Stimulated activated CD4-positive, alpha-beta T cell treated with anti-CD3 and anti-CD28 coated beads, TNF-alpha, amount 100 ng/mL, for 4 hours (primary cell): Measurements from ENCODE around the gene RENBP.

Experiments used
- DNase-seq, 3 experiments: peaks; one replicate each; pipeline ENCODE4 v3.0.0-alpha.2; 2020; ENCODE audit warnings: low read depth in 3 of 3

The RENBP gene

DNA sequence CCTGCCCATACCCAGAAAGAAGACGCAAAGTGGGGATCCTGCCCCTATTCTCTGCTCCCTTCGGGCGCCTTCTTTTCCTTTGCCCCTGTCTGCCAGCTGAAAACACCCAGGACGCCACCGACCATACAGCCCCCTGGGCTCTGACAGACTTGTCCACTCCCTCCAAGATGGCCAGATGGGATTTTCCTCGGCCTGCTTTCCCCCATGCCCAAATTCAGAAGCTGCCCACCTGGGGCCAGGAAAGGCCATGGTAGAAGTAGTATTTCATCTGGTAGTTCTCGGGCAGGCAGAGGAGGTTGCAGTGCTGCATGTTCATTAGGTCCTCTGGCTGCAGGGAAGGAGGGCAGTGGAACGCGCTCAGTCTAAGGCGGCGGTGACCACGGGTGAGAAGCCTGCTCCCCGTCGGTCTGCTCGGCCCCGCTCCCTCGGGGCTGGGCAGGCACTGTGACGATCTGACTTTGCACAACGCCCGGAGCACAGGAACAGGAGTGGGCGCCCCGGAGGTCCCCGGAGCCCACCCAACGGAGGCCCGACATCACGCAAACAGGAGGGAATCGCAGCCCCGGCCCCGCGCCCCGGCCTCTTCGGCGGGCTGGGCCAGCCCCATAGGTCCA lies 10.2 kb downstream of the RENBP start:
- no peak for DNase-seq

DNA sequence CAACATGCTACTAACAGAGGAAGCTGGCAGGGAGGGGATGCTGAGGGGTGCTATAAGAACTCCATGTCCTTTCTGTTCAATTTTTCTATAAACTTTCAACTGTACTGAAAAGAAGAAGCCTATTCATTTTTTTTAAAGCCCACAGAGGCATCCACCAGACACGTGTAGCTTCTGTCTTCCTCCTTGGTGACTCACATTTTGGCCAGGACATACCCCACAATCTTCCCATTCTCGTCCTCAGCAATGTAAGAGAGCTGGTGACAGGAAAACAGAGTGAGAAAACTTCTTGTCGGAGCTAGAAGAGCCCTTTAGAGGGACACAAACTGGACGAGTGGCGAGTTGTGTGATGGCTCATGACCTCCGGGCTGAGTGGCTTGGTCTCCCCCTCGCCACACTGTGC lies 10.7 kb downstream of the RENBP start:
- no peak for DNase-seq

GRCh38 chrX:153932220-153932915 lies 12.1 kb downstream of the RENBP start:
- no peak for DNase-seq

GRCh38 chrX:153931748-153932147 lies 12.7 kb downstream of the RENBP start:
- no peak for DNase-seq

- DNase-seq: no peak
These were observed 13.3 kb downstream of the RENBP start for GRCh38 chrX:153931151-153931550.

DNA sequence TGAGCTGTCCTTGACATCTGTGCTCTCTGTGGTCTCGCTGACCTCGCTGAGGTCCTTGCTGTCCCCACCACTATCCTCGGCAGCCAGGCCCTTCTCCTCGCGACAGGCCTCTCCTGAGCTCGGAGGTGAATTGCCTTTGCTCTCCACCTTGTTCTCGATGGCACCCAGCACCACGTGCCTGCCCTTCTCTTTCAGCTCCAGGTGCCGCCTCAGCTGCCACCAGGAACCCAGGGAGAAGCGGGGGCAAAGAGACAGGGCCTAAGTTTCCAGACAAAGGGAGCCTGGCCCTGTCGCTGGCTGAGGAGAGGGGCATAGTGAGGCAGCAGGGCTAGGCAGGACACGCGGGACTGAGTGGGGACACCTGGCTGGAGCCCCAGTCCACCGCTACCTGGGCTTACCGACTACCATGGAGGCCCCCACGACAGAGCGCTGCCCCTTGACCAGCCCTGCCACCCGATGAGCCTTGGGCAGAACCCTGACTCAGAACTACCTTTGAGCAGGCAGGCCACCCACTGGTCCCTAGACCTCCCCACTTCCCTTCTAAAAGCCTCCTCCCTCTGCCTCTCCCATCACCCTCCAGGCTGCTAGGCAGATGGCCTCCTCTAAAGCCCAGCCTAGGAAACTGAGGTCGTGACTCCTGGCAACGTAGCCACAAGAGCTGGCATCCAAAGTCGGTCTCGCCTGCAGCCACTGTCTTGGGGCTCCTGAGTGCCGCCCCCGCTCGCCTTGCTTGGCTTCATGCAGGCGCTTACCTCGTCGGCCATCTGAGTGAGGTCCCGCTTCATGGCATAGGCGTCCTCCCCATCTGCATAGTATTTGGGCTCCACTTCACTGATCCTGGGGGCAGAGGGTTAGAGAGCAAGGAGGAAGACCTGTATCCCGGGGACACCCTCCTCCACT lies 14.2 kb downstream of the RENBP start:
- no peak for DNase-seq

- DNase-seq: no peak
These were observed 14.9 kb downstream of the RENBP start for GRCh38 chrX:153929576-153929975.

GRCh38 chrX:153928846-153929245 lies 15.6 kb downstream of the RENBP start:
- no peak for DNase-seq

- peak; percentile 71 to 86 (median 83) for DNase-seq
These were observed 16.3 kb downstream of the RENBP start for GRCh38 chrX:153927922-153928760.

DNA sequence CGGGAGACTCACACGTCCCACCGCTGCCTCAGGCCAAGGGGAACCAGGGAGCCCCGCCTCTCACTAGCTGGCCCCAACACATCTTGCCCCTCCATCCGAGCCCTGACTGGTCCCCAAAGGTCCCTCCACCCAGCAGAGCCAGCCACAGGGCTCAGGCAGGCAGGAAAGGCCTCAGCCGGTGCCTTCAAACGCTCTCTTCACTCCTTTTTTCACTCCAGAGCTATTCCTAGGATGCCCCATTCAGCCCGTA lies 16.8 kb downstream of the RENBP start:
- no peak for DNase-seq

DNA sequence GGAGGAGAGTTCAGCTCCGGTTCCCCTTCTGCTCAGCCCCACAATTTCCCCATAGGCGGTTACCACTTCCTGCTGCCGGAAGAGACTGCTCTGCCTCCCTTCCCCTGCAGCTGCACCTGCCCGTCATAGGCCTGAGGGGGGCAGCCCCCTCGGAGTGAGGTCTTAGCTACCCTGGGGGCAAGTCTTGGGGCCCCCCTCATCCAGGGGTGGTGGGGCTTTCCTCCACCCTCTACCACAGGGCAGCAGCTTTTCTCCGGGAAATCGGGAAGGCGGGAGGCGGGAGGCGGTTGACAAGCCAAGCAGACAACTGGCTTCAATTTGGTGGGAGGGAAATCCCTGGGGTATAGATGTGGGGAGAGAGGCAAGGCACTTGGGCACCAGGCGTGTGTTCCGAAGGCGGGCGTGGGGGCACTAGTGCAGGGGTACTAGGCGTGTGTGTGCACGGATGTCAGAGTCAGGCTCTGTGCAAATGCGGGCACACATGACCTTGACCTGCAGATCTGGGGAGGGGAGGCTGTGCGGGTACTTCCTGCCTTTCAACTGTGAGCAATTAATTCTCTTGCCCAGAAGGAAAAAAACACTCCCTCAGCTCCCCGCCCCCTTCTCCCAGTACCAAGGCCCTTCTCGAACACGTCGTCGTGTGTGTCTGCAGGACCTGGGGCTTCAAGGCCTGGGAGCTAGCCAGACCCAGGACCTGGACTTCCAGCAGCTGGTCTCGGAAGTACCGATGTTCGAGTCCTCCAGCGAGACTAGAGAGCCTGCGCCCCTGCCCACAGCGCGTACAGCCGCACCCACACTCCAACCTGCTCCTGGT lies 17.4 kb downstream of the RENBP start:
- DNase-seq: peak in 2 of 3 experiments; percentile 40 to 50

DNA sequence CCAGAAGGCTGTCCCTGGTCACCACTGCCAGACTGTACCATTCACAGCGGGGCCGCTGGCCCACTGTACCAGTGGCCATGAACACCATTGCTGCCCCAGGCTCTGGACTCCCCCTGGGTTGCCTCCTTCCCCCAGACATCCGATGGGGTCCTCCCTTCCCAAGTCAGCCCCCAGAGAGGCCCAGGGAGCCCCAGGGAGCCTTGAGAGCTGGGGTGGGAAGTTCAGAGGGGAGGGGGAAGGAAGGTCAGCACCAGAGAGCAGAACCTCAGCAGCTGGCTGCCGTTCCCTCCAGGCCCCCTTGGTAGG lies 17.9 kb downstream of the RENBP start:
- DNase-seq: no peak

DNA sequence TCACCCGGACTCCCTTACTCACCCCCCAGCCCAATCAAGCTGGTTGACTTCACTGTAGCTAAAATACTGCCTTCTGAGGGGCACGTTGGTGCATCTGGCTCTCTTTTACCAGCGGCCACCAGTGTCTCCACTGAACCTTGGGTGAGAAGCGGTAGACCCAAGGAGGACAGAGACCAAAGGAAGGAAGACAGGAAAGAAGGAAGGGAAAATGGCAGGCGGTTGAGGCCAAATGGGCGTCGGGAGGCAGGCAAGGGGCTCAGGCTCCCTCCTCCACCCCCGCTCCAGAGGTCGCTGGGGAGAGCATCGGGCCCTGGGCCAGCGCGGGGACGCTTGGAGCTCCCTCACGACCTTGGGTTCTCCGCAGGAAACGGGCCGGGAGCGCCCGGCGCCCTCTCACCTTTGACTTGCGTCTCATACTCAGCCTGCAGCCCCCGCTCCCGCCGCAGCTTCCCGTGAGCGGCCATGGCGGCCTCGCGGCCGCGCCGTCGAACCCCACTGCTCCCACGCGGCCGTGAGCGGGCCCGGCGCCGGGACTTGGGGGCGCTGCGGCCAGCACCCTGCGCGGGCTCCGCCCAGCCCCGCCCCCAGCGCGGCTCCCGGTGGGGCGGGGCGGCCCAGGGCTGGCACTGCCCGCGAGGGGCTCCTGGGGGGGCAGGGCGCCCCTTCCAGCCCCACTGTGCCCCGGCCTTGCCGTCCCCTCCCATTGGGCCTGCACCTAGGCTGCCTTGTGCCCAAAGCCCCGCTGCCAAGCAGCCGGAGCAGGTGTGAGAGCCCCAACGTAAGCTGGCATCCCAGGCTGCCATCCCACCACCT lies 18.5 kb downstream of the RENBP start, which contains the start of gene ARHGAP4:
TSS of gene ARHGAP4 (minus strand) at position 526 of the 813 bp plus-strand sequence. CDS start at position 464, 62 bp downstream.
- DNase-seq: no peak

DNA sequence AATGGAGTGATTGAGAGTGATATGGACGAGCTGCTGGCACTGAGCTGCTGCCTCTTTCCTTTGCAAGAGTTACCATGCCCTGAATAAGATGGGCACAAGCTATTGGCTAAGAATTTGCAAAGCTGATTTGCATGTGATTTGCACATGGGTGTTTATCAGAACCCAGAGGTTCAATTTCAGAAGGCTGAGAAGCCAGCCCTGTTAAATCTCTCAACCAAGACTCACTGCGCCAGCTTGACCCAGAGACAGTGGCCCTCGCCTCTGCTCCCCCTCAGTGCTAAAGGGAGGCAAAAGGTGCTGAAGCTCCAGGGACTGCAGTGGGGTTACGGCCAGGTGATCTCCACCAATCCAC lies 19.1 kb downstream of the RENBP start:
- no peak for DNase-seq

GRCh38 chrX:153924149-153924861 lies 20.1 kb downstream of the RENBP start:
- no peak for DNase-seq

DNA sequence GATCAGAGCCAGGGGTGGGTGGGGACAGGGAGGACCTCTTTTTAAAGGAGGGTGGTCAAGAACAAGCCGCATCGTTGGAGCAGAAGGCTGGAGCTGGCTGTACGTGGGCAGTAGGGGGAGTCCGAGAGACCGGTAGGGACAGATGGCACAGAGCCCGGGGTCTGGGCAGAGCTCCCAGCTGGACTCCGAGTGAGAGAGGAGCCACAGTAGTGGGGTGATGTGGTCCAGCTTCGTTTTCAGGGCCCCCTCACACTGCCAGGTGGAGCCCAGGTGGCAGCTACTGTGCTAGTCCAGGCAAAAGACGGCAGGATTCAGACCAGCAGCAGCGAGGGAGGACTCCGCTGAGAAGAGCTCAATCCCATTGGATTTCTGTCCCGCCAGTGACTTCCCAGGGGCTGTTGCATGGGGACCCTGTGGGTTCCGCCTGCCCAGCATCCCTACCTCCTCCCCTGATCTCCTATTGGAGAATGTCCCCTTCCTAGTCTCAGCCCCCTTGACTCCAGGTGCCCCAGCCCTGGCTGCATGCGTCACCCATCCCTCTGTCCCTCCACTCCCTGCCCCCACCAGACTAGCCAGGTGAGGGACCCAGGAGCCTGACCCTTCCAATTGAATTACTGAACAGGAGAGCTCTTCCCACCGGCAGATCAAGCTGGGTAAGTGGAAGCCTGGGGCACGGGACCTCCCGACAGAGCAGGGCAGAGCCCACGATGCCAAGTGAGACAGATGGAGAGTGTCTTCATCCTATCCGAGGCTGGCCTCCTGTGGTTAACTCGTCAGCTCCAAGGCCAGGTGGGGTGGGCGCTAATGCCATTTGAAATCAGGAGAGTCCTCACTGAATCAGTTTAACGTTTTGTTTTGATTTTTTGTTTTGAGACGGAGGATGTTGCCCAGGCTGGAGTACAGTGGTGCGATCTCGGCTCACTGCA lies 21.2 kb downstream of the RENBP start:
- no peak for DNase-seq

DNA sequence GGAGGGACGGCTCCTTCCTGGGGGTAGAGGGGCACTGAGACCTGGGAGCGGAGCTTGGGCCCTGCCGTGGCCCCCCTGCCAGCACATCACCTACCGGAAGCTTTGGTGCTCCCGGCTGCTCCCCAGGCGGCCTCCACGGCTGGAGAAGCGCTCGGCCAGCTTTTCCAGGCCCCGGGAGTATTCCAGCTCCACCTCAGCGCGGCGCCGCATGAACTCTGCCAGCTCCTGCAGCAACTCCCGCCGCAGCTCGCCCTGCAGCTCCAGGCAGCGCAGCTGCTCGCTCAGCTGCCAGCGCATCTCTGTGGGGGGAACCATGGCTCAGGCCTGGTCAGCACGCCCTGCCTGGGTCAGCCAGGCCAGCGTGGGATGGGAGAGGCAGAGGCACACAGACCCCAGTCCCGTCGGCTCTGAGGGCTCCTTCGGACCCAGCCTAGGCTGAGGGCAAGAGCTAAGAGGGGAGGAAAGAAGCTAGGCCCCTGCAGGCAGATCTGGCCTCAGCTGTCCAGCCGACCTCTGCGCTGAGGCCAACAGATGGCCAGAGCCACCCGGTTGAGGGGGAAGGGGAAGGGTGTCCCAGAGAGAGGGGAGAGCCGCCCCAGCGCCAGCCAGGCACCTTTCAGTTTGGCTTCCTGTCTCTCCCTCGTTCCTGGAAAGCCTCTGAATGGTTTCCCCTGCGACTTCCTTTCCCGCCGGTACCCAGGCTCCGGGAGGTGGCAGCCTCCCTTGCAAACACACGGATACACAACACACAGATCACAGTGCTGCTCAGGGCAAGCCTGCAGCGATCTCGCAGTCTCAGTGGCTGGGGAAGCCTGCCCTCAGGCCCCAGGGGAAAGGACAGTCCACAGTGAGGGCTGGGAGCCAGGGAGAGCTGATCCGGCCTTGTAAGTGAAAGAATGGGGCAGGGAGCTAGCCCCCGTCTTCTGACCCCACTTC lies 22.7 kb downstream of the RENBP start:
- no peak for DNase-seq

DNA sequence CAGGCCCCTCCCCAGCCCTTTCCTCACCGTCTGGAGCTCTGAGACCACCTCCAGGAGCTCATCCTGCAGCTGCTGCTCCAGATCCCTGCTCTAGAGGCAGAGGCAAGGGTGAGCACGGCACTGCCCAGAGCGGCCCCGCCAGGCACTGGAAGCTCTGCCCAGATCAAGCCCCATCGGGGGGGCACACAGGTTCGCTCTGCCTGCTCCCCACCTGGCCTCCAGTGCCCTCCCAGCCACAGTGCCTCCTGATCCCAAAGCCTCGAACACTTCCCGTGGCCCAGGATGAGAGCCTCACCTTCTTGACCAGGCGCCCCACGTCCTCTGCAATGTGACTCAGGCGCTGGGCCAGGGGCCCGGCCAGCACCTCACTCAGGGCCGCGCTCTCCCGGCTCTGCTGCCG lies 23.4 kb downstream of the RENBP start:
- no peak for DNase-seq
